Stimulated activated naive CD4-positive, alpha-beta T cell treated with Interleukin-2 at 50 U/mL for 16 hours (primary cell): ENCODE data around the gene MCL1.
A peak's percentile ranks its signal among the peaks of the same experiment; 100 is the strongest.
"Not testable (repeated sequence)": the region's sequence is repeated elsewhere in the genome, so short reads cannot be mapped to it uniquely, and the experiment has no call there.

ENCODE experiments used
- DNase-seq: peaks from one replicate; lab custom pipeline; 2025; lab: John Stamatoyannopoulos, UW

Gene MCL1

GRCh38 chr1:150568594-150568966, 10.8 kb downstream of the MCL1 start:
- DNase-seq = no peak

GRCh38 chr1:150567717-150568593, 11.5 kb downstream of the MCL1 start:
- DNase-seq = peak; percentile 53

- DNase-seq = peak; percentile 61
Observed at GRCh38 chr1:150567341-150567716, 12.1 kb downstream of the MCL1 start.

DNA sequence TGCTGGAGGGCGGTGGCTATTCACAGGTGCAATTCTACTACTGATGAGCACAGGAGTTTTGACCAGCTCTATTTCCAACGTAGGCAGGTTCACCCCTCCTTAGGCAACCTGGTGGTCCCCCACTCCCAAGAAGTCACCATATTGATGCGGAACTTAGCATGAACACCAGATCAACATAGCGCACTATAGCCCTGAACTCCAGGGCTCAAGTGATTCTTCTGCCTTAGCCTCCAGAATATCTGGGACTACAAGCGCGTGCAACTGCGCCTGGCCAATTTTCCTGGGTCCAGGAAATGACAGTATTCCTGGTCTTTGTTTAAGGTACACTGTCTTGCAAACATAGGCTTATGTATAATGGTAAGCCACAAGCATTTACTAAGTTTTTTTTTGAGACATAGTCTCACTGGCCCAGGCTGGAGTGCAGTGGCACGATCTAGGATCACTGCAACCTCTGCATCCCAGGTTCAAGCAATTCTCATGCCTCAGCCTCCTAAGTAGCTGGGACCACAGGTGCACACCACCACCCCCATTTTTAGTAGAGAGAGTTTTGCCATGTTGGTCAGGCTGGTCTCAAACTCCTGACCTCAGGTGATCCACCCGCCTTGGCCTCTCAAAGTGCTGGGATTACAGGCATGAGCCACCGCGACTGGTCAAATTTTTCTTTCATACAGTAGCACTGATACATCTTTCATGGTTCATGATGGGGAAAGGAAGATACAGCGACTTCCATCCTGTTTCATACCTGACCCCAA, 12.6 kb downstream of the MCL1 start:
- DNase-seq = no peak

DNA sequence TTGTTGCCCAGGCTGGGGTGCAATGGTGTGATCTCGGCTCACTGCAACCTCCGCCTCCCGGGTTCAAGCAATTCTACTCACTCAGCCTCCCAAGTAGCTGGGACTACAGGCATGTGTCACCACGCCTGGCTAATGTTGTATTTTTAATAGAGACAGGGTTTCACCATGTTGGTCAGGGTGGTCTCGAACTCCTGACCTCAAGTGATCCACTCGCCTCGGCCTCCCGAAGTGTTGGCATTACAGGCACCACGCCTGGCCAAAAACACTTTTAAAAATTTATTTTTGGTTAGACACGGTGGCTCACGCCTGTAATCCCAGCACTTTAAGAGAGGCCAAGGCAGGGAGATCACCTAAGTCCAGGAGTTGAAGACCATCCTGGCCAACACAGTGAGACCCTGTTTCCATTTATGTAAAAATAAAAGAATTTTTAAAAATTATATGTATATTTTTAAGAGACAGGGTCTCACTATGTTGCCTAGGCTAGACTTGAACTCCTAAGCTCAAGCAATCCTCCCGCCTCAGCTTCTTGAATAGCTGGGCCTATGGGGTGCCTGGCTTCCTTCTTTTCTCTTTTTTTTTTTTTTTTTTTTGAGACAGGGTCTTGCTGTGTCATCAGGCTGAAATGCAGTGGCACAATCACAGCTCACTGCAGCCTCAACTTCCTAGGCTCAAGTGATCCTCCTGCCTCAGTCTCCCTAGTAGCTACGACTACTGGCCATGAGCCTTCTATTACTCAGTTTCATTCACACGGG, 14.0 kb downstream of the MCL1 start:
- DNase-seq = not testable (repeated sequence)

DNA sequence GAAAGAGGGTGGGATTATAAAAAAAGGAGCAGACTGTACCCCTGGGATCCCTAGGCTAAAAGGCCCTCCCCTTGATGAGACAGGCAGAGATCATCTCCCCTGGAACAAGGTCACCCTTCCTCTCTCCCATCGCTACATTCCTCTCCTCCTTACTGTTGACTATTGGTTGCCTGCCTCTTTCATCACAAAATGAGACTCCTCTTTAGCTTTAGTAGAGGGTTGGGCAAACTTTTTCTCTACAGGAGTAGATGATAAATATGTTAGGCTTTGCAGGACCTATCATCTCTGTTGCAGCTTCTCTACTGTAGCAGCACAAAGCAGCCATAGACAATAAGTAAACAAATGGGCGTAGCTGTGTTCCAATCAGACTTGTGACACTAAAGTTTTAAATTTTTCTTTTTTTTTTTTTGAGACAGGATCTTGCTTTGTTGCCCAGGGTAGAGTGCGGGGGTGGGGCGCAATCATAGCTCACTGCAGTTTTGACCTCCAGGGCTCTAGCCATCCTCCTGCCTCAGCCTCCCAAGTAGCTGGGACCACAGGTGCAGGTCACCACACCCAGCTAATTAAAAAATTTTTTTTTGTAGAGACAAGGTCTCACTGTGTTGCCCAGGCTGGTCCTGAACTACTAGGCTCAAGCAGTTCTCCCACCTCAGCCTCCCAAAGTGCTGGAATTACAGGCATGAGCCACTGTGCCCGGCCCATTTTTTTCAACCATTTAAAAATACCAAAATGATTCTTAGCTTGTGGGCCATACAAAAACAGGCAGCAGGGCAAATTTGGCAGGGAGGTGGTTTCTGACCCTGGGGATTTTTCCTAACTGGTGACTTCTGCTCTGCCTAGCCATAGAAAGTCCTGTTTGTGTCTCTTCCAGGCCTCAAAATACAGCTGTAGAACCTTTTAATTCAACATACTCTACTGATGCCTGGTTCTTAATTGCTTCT, 15.1 kb downstream of the MCL1 start:
- no peak for DNase-seq

GRCh38 chr1:150563340-150564038, 15.9 kb downstream of the MCL1 start:
- DNase-seq = no peak

- peak; percentile 70 for DNase-seq
Observed at GRCh38 chr1:150562446-150563339, 16.7 kb downstream of the MCL1 start.

DNA sequence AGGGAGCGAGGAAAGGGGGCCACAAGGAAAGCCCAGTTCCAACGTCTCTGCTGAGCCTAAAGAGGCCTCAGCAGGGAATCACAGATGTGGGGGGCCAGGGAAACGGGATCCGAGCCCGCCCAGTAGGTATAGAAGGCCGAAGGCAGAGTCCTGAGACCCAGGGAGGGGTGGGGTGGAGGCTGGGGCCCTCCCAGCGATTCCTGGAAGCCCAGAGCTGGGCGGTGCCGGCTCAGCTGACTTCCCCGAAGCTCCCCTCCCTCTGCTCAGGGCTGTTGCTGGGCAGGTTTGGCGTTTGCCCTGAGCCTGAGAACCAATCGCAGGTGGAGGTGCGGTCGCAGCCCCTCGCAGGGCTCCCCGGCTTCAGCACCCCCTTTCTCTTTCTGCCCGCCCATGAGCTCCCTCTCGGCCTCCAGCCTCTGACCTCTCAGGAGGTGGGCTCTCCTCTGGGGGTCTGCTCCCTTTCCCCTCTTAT, 17.4 kb downstream of the MCL1 start:
- DNase-seq = peak; percentile 90

GRCh38 chr1:150561254-150561973, 18.0 kb downstream of the MCL1 start:
- peak; percentile 54 for DNase-seq

DNA sequence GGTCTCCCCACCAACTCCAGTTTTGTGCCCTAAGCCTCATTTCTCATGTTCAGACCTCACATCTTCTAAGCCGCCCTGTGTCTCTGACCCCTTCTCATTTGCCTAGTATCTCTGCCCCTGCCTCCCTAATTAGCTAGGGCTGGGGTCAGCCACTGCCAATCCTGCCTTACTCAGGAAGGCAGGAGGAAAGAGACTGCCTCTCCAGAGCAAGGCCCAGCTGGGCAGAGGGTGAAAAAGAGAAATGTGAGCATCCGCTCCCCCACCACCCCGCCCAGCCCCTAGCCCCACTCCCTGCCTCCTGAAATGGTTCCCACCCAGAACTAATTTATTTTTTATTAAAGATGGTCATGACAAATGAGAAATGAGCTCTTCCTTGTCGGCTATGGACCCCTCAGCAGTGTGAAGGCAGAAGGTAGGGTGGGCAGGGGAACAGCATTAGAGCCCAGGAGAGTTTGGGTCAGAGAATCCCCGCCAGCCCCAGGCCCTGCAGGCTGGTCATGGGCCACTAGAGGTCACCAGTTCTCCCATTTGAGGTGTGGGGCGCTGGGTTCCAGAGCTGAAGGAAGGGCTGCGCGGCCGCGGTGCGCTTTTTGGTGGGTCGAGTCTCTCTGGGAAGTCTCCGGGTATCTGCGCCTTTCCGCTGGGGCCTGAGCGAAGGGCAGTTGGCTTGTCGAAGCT, 18.7 kb downstream of the MCL1 start:
- DNase-seq = peak; percentile 81

GRCh38 chr1:150560011-150560438, 19.4 kb downstream of the MCL1 start:
- DNase-seq = peak; percentile 66

DNA sequence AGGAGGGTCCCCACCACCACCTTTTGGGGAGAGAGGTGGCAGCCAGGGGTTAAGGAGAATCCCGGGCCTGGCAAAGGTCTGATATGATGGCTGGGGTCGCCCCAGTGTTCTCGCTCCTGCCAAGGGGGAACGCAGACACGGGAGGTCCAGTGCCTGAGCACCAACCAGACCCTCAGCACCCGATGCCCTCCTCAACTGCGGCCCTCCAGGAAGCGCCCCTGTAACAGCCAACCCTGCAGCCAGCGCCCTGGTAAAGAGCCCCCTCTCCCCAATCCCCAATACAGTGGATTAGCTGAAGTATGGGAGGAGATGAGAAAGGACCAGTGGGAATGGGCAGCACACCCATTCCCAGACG, 19.8 kb downstream of the MCL1 start:
- no peak for DNase-seq

GRCh38 chr1:150558761-150559655, 20.4 kb downstream of the MCL1 start:
- no peak for DNase-seq

DNA sequence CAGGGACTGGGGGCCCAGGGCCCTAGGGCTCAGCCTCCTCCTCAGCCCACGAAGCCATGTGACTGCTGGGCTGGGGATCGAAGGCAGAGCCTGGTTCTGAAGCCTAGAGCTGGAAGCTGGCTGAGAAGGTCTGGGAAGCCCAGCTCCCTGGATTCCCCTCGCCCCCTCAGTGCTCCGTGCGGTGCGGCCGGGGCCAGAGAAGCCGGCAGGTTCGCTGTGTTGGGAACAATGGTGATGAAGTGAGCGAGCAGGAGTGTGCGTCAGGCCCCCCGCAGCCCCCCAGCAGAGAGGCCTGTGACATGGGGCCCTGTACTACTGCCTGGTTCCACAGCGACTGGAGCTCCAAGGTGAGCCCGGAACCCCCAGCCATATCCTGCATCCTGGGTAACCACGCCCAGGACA, 21.1 kb downstream of the MCL1 start:
- DNase-seq = no peak

GRCh38 chr1:150557813-150558212, 21.6 kb downstream of the MCL1 start:
- DNase-seq = no peak

DNA sequence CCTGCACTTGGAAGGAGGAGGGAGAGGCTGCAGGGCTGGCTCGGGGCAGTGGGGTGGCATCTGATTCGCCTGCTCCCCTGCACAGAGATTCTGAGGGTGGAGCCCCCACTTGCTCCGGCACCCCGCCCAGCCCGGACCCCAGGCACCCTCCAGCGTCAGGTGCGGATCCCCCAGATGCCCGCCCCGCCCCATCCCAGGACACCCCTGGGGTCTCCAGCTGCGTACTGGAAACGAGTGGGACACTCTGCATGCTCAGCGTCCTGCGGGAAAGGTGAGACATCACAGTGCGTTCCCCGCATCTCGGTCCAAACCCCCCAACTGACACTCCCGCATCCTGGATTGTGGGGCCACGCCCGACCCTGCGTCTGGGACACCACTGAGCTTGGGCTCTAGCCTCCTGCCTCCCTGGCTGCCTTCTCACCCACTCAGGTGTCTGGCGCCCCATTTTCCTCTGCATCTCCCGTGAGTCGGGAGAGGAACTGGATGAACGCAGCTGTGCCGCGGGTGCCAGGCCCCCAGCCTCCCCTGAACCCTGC, 22.3 kb downstream of the MCL1 start:
- no peak for DNase-seq
